Breast epithelium (tissue), 4 donors: ENCODE results near the gene ZNF319. TPM values are rescaled to one million over a fixed set of nuclear protein-coding genes. Genes with fewer than 3 reads are reported as not detected.

Source experiments
- DNase-seq, 2 donors: peaks; one replicate each; pipeline ENCODE4 v3.0.0-alpha.2; 2019; ENCODE audit warnings: low spot score in 2 of 2
- H3K27ac ChIP-seq, 2 donors: fragments of 200-600 bp; sonication (generic) in 1 of 2; one replicate each; pipeline ENCODE4 v1.5.1; 2016 to 2019; ENCODE audit warnings: mild to moderate bottlenecking in 1 of 2
- H3K27me3 ChIP-seq, 2 donors: fragments of 200-600 bp; sonication (generic) in 1 of 2; one replicate each; pipeline versions ENCODE4 v1.5.1 to v1.6.0; 2017 to 2019; ENCODE audit warnings: control low read depth in 1 of 2, mild to moderate bottlenecking in 1 of 2
- H3K36me3 ChIP-seq: fragments of 200-600 bp; one replicate; pipeline ENCODE4 v1.5.1; 2019
- H3K4me1 ChIP-seq, 2 donors: fragments of 200-600 bp; sonication (generic); one replicate each; pipeline ENCODE4 v1.5.1; 2016 to 2019; ENCODE audit warnings: control low read depth in 1 of 2
- H3K4me3 ChIP-seq, 3 donors: fragments of 200-600 bp; sonication (generic); 1 replicate in 2 of 3; 2 replicates in 1 of 3; pipeline ENCODE4 v1.5.1; 2016 to 2019; ENCODE audit warnings: mild to moderate bottlenecking in 3 of 3, moderate library complexity in 2 of 3
- H3K9me3 ChIP-seq, 2 donors: fragments of 200-600 bp; sonication (generic) in 1 of 2; one replicate each; pipeline ENCODE4 v1.5.1; 2016 to 2019; ENCODE audit warnings: control low read depth in 1 of 2
- CTCF ChIP-seq, 3 donors: fragments of 450-650 bp; IDR thresholded peaks; one replicate each; pipeline ENCODE4 v1.5.1; 2016 to 2017; ENCODE audit warnings: antibody characterized with exemption in 3 of 3, mild to moderate bottlenecking in 3 of 3, moderate library complexity in 3 of 3
- POLR2A ChIP-seq: fragments of 450-650 bp; IDR thresholded peaks from one replicate; pipeline ENCODE4 v1.6.1; 2016; ENCODE audit warnings: antibody characterized with exemption, mild to moderate bottlenecking, moderate library complexity
- POLR2AphosphoS5 ChIP-seq, 3 donors: sonication (generic); formaldehyde crosslinking; IDR thresholded peaks; one replicate each; pipeline ENCODE4 v1.6.1; 2017; ENCODE audit warnings: antibody characterized with exemption in 3 of 3
- intact Hi-C: fragments of 100-400 bp; cut with DNase I; formaldehyde crosslinking; loops from one replicate; pipeline ENCODE4 v1.15.1; 2023; ENCODE audit warnings: low total_unique reads
- total RNA-seq, 3 donors: library from RNA; depleted of rRNA; stranded (reverse); fragments of >200 nt; gene quantifications; one replicate each; pipeline ENCODE4 v1.1.0, GENCODE V29; 2016

The ZNF319 gene
- total RNA-seq, 3 donors from 2014 or later: 6.2 to 7.2 (median 6.4) TPM

- H3K36me3 ChIP-seq: no peaks in the 10 kb centered on the region
- no peaks in the 10 kb centered on the region for H3K27me3 ChIP-seq
- H3K27ac ChIP-seq: no peak overlapping the region
- H3K4me1 ChIP-seq: no peaks in the 10 kb centered on the region
- no peaks in the 10 kb centered on the region for H3K9me3 ChIP-seq
- no peak overlapping the region for H3K4me3 ChIP-seq
- intact Hi-C loops: no loop called here
- TF ChIP-seq POLR2AphosphoS5 (IDR thresholded peaks at IDR 0.05) (no peak), POLR2A (no peak), CTCF (IDR thresholded peaks at IDR 0.05) (no peak)
- DNase-seq: no peak
These were observed 43.2 kb upstream of the ZNF319 start for GRCh38 chr16:58043571-58044155.

GRCh38 chr16:58042886-58043515 is 42.5 kb upstream of the ZNF319 start:
- Histone ChIP-seq H3K4me1 (no peaks in the 10 kb centered on the region), H3K4me3 (no peak overlapping the region), H3K27me3 (no peaks in the 10 kb centered on the region), H3K9me3 (no peaks in the 10 kb centered on the region), H3K36me3 (no peaks in the 10 kb centered on the region), H3K27ac (no peak overlapping the region)
- DNase-seq: no peak
- TF ChIP-seq POLR2A (no peak), POLR2AphosphoS5 (IDR thresholded peaks at IDR 0.05) (no peak), CTCF (IDR thresholded peaks at IDR 0.05) (no peak)
- intact Hi-C loops: no loop called here

GRCh38 chr16:58042001-58042885 is 41.8 kb upstream of the ZNF319 start:
- intact Hi-C loops: no loop called here
- H3K4me3 ChIP-seq: no peak overlapping the region
- H3K27me3 ChIP-seq: no peaks in the 10 kb centered on the region
- H3K36me3 ChIP-seq: no peaks in the 10 kb centered on the region
- H3K4me1 ChIP-seq: no peaks in the 10 kb centered on the region
- no peak for DNase-seq
- H3K27ac ChIP-seq: no peak overlapping the region
- no peaks in the 10 kb centered on the region for H3K9me3 ChIP-seq
- no peak for TF ChIP-seq POLR2A
- TF ChIP-seq CTCF (IDR thresholded peaks at IDR 0.05): no peak
- TF ChIP-seq POLR2AphosphoS5 (IDR thresholded peaks at IDR 0.05): no peak

- Histone ChIP-seq H3K4me1 (no peaks in the 10 kb centered on the region), H3K36me3 (no peaks in the 10 kb centered on the region), H3K27me3 (no peaks in the 10 kb centered on the region), H3K9me3 (no peaks in the 10 kb centered on the region), H3K4me3 (no peak overlapping the region), H3K27ac (no peak overlapping the region)
- no peak for DNase-seq
- no peak for TF ChIP-seq POLR2AphosphoS5 (IDR thresholded peaks at IDR 0.05)
- no peak for TF ChIP-seq CTCF (IDR thresholded peaks at IDR 0.05)
- TF ChIP-seq POLR2A: no peak
- intact Hi-C loops: no loop called here
These were observed 41.1 kb upstream of the ZNF319 start for GRCh38 chr16:58041628-58041955.
